Fibroblast of lung (primary cell): Measurements from ENCODE around the gene MACROH2A2. TPM values are rescaled to one million over a fixed set of nuclear protein-coding genes. Genes with fewer than 3 reads are reported as not detected.

Source experiments
- DNase-seq, 2 donors: peaks; one replicate each; pipeline versions ENCODE4 v3.0.0 to v3.0.0-alpha.2; 2010; ENCODE audit warnings: low read depth in 2 of 2
- H2AFZ ChIP-seq: 2 replicates; pipeline ENCODE4 v1.5.1; 2012; ENCODE audit warnings: low read length, control low read depth, inconsistent platforms
- H3K27ac ChIP-seq: 2 replicates; pipeline ENCODE4 v1.5.1; 2011; ENCODE audit warnings: low read length, control low read depth; ENCODE audit not compliant: insufficient read depth
- H3K27me3 ChIP-seq: 2 replicates; pipeline ENCODE4 v1.5.1; 2011; ENCODE audit warnings: mild to moderate bottlenecking, low read length; ENCODE audit not compliant: control insufficient read depth, insufficient read depth
- H3K36me3 ChIP-seq: 2 replicates; pipeline ENCODE4 v1.5.1; 2011; ENCODE audit warnings: low read length; ENCODE audit not compliant: control insufficient read depth, insufficient read depth
- H3K4me1 ChIP-seq: 2 replicates; pipeline ENCODE4 v1.5.1; 2011; ENCODE audit warnings: low read length; ENCODE audit not compliant: control insufficient read depth, insufficient read depth; ENCODE audit errors: extremely low read depth
- H3K4me2 ChIP-seq: 2 replicates; pipeline ENCODE4 v1.5.1; 2011; ENCODE audit warnings: low read length, control low read depth; ENCODE audit not compliant: insufficient read depth; ENCODE audit errors: extremely low read depth
- H3K4me3 ChIP-seq, 4 experiments: fragments of 200-600 bp in 1 of 4; sonication (generic) in 1 of 4; replicated peaks in 1 of 4; 2 replicates each; pipeline ENCODE4 v1.5.1; 2011 to 2016; ENCODE audit warnings: low read length in 4 of 4, low read depth in 3 of 4, mild to moderate bottlenecking in 3 of 4, control low read depth in 2 of 4, inconsistent platforms in 1 of 4, mixed read lengths in 1 of 4; ENCODE audit not compliant: insufficient read depth in 1 of 4; ENCODE audit errors: control extremely low read depth in 1 of 4
- H3K79me2 ChIP-seq: 2 replicates; pipeline ENCODE4 v1.5.1; 2012; ENCODE audit warnings: mild to moderate bottlenecking, low read length, inconsistent platforms; ENCODE audit not compliant: control insufficient read depth, insufficient read depth
- H3K9ac ChIP-seq: 2 replicates; pipeline ENCODE4 v1.5.1; 2011; ENCODE audit warnings: mild to moderate bottlenecking, low read length, control low read depth; ENCODE audit not compliant: insufficient read depth
- H3K9me3 ChIP-seq: 2 replicates; pipeline ENCODE4 v1.5.1; 2012; ENCODE audit warnings: low read depth, low read length; ENCODE audit not compliant: control insufficient read depth, insufficient read depth
- H4K20me1 ChIP-seq: 2 replicates; pipeline ENCODE4 v1.5.1; 2011; ENCODE audit warnings: low read length; ENCODE audit not compliant: control insufficient read depth, insufficient read depth; ENCODE audit errors: extremely low read depth
- EZH2 ChIP-seq: IDR thresholded peaks from 2 replicates; pipeline ENCODE4 v1.5.1; 2012; ENCODE audit warnings: low read length, control low read depth, mild to moderate bottlenecking; ENCODE audit errors: missing control alignments
- polyA plus RNA-seq, 2 donors: library from polyadenylated mRNA; depleted of rRNA in 1 of 2; stranded (reverse) in 1 of 2; unstranded in 1 of 2; fragments of >200 nt; gene quantifications; 2 replicates each; pipeline ENCODE4 v1.2.1, GENCODE V29; 2011 to 2012; ENCODE audit warnings: missing spikeins in 1 of 2
- total RNA-seq: library from RNA; depleted of rRNA; stranded (reverse); fragments of >200 nt; gene quantifications from 2 replicates; pipeline ENCODE4 v1.2.1, GENCODE V29; 2014
- TF ChIP-seq, protein P1 (sequence below), 2 donors: IDR thresholded peaks in 1 of 2; conservative IDR thresholded peaks in 1 of 2; 1 replicate in 1 of 2; 2 replicates in 1 of 2; pipeline ENCODE4 v1.5.1; 2011 to 2012; ENCODE audit warnings: low read length in 2 of 2, control low read depth in 1 of 2, inconsistent platforms in 1 of 2, low read depth in 1 of 2, mild to moderate bottlenecking in 1 of 2

Gene MACROH2A2
- total and polyA plus RNA-seq, 2 donors (not counting 1 experiment from before 2014, with no cell fraction given), result 9.2 to 12.1 TPM

- Histone ChIP-seq H3K9ac (no peak overlapping the region), H2AFZ (no peak overlapping the region), H3K79me2 (peaks cover 70% of the 10 kb centered on the region), H4K20me1 (peaks cover under 1% of the 10 kb centered on the region), H3K27me3 (no peaks in the 10 kb centered on the region), H3K4me1 (no peaks in the 10 kb centered on the region), H3K36me3 (peaks cover 7% of the 10 kb centered on the region), H3K4me2 (no peak overlapping the region), H3K4me3 (no peak overlapping the region), H3K9me3 (no peaks in the 10 kb centered on the region), H3K27ac (no peak overlapping the region)
- DNase-seq, result no peak
- TF ChIP-seq EZH2, result no peak
- TF ChIP-seq, protein P1, sequence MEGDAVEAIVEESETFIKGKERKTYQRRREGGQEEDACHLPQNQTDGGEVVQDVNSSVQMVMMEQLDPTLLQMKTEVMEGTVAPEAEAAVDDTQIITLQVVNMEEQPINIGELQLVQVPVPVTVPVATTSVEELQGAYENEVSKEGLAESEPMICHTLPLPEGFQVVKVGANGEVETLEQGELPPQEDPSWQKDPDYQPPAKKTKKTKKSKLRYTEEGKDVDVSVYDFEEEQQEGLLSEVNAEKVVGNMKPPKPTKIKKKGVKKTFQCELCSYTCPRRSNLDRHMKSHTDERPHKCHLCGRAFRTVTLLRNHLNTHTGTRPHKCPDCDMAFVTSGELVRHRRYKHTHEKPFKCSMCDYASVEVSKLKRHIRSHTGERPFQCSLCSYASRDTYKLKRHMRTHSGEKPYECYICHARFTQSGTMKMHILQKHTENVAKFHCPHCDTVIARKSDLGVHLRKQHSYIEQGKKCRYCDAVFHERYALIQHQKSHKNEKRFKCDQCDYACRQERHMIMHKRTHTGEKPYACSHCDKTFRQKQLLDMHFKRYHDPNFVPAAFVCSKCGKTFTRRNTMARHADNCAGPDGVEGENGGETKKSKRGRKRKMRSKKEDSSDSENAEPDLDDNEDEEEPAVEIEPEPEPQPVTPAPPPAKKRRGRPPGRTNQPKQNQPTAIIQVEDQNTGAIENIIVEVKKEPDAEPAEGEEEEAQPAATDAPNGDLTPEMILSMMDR (conservative IDR thresholded peaks at IDR 0.05 in 1 of 2, IDR thresholded peaks at IDR 0.05 in 1 of 2; ENCODE audit: low read depth in 1 of 2, low read length in 2 of 2), result no peak
Measured at GRCh38 chr10:70160798-70161197, 108.2 kb downstream of the MACROH2A2 start.

Other genes with a start within 250 kb of the MACROH2A2 start
- 10.0 and 15.5 TPM in 2 replicates for gene AIFM2, start 80.0 kb downstream of the MACROH2A2 start, total RNA-seq
- 11.1 and 15.6 TPM in 2 replicates for gene AIFM2, start 80.0 kb downstream of the MACROH2A2 start, polyA plus RNA-seq
- 12.8 and 15.5 TPM in 2 replicates for gene TYSND1, start 93.9 kb downstream of the MACROH2A2 start, total RNA-seq
- gene TYSND1, start 93.9 kb downstream of the MACROH2A2 start, polyA plus RNA-seq, result 2.4 and 2.6 TPM in 2 replicates
- gene SAR1A, start 117.7 kb downstream of the MACROH2A2 start, total RNA-seq, result 235 and 247 TPM in 2 replicates
- 132 and 138 TPM in 2 replicates for gene SAR1A, start 117.7 kb downstream of the MACROH2A2 start, polyA plus RNA-seq
- gene PPA1, start 180.6 kb downstream of the MACROH2A2 start, total RNA-seq, result 287 and 313 TPM in 2 replicates
- gene PPA1, start 180.6 kb downstream of the MACROH2A2 start, polyA plus RNA-seq, result 167 and 207 TPM in 2 replicates
- gene NPFFR1, start 231.2 kb downstream of the MACROH2A2 start, total RNA-seq, result under 0.01 TPM in 1 of 2 replicates, not detected in the other
- gene NPFFR1, start 231.2 kb downstream of the MACROH2A2 start, polyA plus RNA-seq, result not detected in 2 replicates